Nephron progenitor cell (in vitro differentiated cells): ENCODE data around the gene SAFB.

ENCODE experiments used
- DNase-seq: peaks from one replicate; pipeline ENCODE4 v3.0.0; 2021
- H3K27ac Mint-ChIP-seq: 2 replicates; pipeline ENCODE4 v1.8.0; 2021; ENCODE audit warnings: mild to moderate bottlenecking, moderate library complexity, mixed read lengths
- H3K27me3 Mint-ChIP-seq: 2 replicates; pipeline ENCODE4 v1.8.0; 2021; ENCODE audit warnings: mild to moderate bottlenecking, low read depth, mixed read lengths; ENCODE audit not compliant: poor library complexity
- H3K36me3 Mint-ChIP-seq: 2 replicates; pipeline ENCODE4 v1.8.0; 2021; ENCODE audit warnings: low read depth, mixed read lengths
- H3K4me1 Mint-ChIP-seq: 2 replicates; pipeline ENCODE4 v1.8.0; 2021; ENCODE audit warnings: mixed read lengths
- H3K4me3 Mint-ChIP-seq: 2 replicates; pipeline ENCODE4 v1.8.0; 2021; ENCODE audit warnings: mild to moderate bottlenecking, moderate library complexity, mixed read lengths
- H3K9me3 Mint-ChIP-seq: 2 replicates; pipeline ENCODE4 v1.8.0; 2021; ENCODE audit warnings: mild to moderate bottlenecking, moderate library complexity, mixed read lengths
- CTCF ChIP-seq: fragments of 200-600 bp; sonication (generic); IDR thresholded peaks from 2 replicates; pipeline ENCODE4 v1.5.0; 2021; ENCODE audit warnings: antibody characterized with exemption

Gene SAFB

GRCh38 chr19:5588441-5588840 is 34.4 kb upstream of the SAFB start:
- H3K9me3 Mint-ChIP-seq = no peaks in the 10 kb centered on the region
- DNase-seq = no peak
- no peaks in the 10 kb centered on the region for H3K27me3 Mint-ChIP-seq
- TF ChIP-seq CTCF = no peak
- H3K27ac Mint-ChIP-seq = peak overlapping the region; percentile 43
- peaks cover 47% of the 10 kb centered on the region for H3K36me3 Mint-ChIP-seq
- H3K4me3 Mint-ChIP-seq = no peak overlapping the region
- H3K4me1 Mint-ChIP-seq = peaks cover 21% of the 10 kb centered on the region

- peak overlapping the region; percentile 43 for H3K27ac Mint-ChIP-seq
- peaks cover 21% of the 10 kb centered on the region for H3K4me1 Mint-ChIP-seq
- no peaks in the 10 kb centered on the region for H3K9me3 Mint-ChIP-seq
- H3K27me3 Mint-ChIP-seq = no peaks in the 10 kb centered on the region
- no peak for DNase-seq
- TF ChIP-seq CTCF = no peak
- no peak overlapping the region for H3K4me3 Mint-ChIP-seq
- H3K36me3 Mint-ChIP-seq = peaks cover 48% of the 10 kb centered on the region
Measured at GRCh38 chr19:5588906-5589676, 33.8 kb upstream of the SAFB start.

- no peaks in the 10 kb centered on the region for H3K9me3 Mint-ChIP-seq
- H3K4me1 Mint-ChIP-seq = peaks cover 20% of the 10 kb centered on the region
- no peak for DNase-seq
- H3K36me3 Mint-ChIP-seq = peaks cover 46% of the 10 kb centered on the region
- no peak for TF ChIP-seq CTCF
- no peaks in the 10 kb centered on the region for H3K27me3 Mint-ChIP-seq
- no peak overlapping the region for H3K27ac Mint-ChIP-seq
- no peak overlapping the region for H3K4me3 Mint-ChIP-seq
Measured at GRCh38 chr19:5590151-5590864, 32.6 kb upstream of the SAFB start.

GRCh38 chr19:5590865-5591154 is 32.1 kb upstream of the SAFB start:
- H3K27ac Mint-ChIP-seq = no peak overlapping the region
- no peak for TF ChIP-seq CTCF
- DNase-seq = no peak
- peaks cover 15% of the 10 kb centered on the region for H3K4me1 Mint-ChIP-seq
- no peaks in the 10 kb centered on the region for H3K27me3 Mint-ChIP-seq
- H3K4me3 Mint-ChIP-seq = no peak overlapping the region
- no peaks in the 10 kb centered on the region for H3K9me3 Mint-ChIP-seq
- H3K36me3 Mint-ChIP-seq = peaks cover 49% of the 10 kb centered on the region

- H3K4me3 Mint-ChIP-seq = no peak overlapping the region
- H3K27ac Mint-ChIP-seq = no peak overlapping the region
- no peak for DNase-seq
Measured at GRCh38 chr19:5591476-5591875, 31.4 kb upstream of the SAFB start.

More at GRCh38 chr19:5591476-5591875, 31.4 kb upstream of the SAFB start:
- H3K36me3 Mint-ChIP-seq = peaks cover 51% of the 10 kb centered on the region
- H3K4me1 Mint-ChIP-seq = peaks cover 9% of the 10 kb centered on the region
- H3K9me3 Mint-ChIP-seq = no peaks in the 10 kb centered on the region
- H3K27me3 Mint-ChIP-seq = no peaks in the 10 kb centered on the region
- TF ChIP-seq CTCF = no peak
